MM.1S (cell line): Measurements from ENCODE around the gene ZBTB42.

Experiments
- DNase-seq: peaks from one replicate; pipeline ENCODE4 v3.0.0-alpha.2; 2015
- H2AFZ ChIP-seq: fragments of 300-600 bp; sonication (generic); 2 replicates; pipeline ENCODE4 v1.6.0; 2016; ENCODE audit warnings: antibody characterized with exemption, low read length
- H3F3A ChIP-seq: fragments of 300-600 bp; sonication (generic); 2 replicates; pipeline ENCODE4 v1.6.1; 2016; ENCODE audit warnings: mild to moderate bottlenecking, antibody characterized with exemption, low read length, moderate library complexity, mixed read lengths; ENCODE audit not compliant: insufficient read depth
- H3K27ac ChIP-seq: fragments of 300-600 bp; sonication (generic); 2 replicates; pipeline ENCODE4 v1.5.1; 2016; ENCODE audit warnings: mild to moderate bottlenecking, low read length
- H3K27me3 ChIP-seq: fragments of 300-600 bp; sonication (generic); replicated peaks from 2 replicates; pipeline ENCODE4 v1.6.0; 2016; ENCODE audit warnings: low read length; ENCODE audit not compliant: insufficient read depth
- H3K36me3 ChIP-seq: fragments of 300-600 bp; sonication (generic); replicated peaks from 2 replicates; pipeline ENCODE4 v1.6.1; 2016; ENCODE audit warnings: mild to moderate bottlenecking, low read length, mixed read lengths; ENCODE audit not compliant: insufficient read depth
- H3K4me1 ChIP-seq: fragments of 300-600 bp; sonication (generic); 2 replicates; pipeline ENCODE4 v1.6.1; 2016; ENCODE audit warnings: low read length, mixed read lengths
- H3K4me2 ChIP-seq: fragments of 300-600 bp; sonication (generic); 2 replicates; pipeline ENCODE4 v1.6.0; 2016; ENCODE audit warnings: low read depth, low read length
- H3K4me3 ChIP-seq: fragments of 300-600 bp; sonication (generic); 2 replicates; pipeline ENCODE4 v1.5.1; 2016; ENCODE audit warnings: low read length, mixed read lengths
- H3K79me2 ChIP-seq: fragments of 300-600 bp; sonication (generic); 2 replicates; pipeline ENCODE4 v1.6.1; 2016; ENCODE audit warnings: mixed run types, low read length, mixed read lengths
- H3K9ac ChIP-seq: fragments of 300-600 bp; sonication (generic); 2 replicates; pipeline ENCODE4 v1.6.1; 2016; ENCODE audit warnings: low read length, mixed read lengths
- H3K9me2 ChIP-seq: fragments of 300-600 bp; sonication (generic); replicated peaks from 2 replicates; pipeline ENCODE4 v1.6.1; 2016; ENCODE audit warnings: mild to moderate bottlenecking, low read length, mixed read lengths; ENCODE audit not compliant: insufficient read depth
- H3K9me3 ChIP-seq: fragments of 300-600 bp; sonication (generic); replicated peaks from 2 replicates; pipeline ENCODE4 v1.6.1; 2016; ENCODE audit warnings: mild to moderate bottlenecking, low read length, mixed read lengths; ENCODE audit not compliant: insufficient read depth
- H4K20me1 ChIP-seq: fragments of 300-600 bp; sonication (generic); 2 replicates; pipeline ENCODE4 v1.6.1; 2016; ENCODE audit warnings: mild to moderate bottlenecking, low read length, moderate library complexity, mixed read lengths; ENCODE audit not compliant: insufficient read depth
- EZH2 ChIP-seq: fragments of 300-600 bp; sonication (generic); optimal IDR thresholded peaks from 2 replicates; pipeline ENCODE3; 2017; ENCODE audit warnings: low read depth, mild to moderate bottlenecking, antibody characterized with exemption, low read length, mixed read lengths
- EZH2phosphoT487 ChIP-seq: fragments of 300-600 bp; sonication (generic); IDR thresholded peaks from 2 replicates; pipeline ENCODE4 v1.6.1; 2018; ENCODE audit warnings: antibody characterized with exemption, low read length
- TF ChIP-seq, protein P1 (sequence below): fragments of 300-600 bp; sonication (generic); IDR thresholded peaks from 2 replicates; pipeline ENCODE4 v1.5.1; 2016; ENCODE audit warnings: antibody characterized with exemption, low read length, mixed read lengths

ZBTB42 gene

DNA sequence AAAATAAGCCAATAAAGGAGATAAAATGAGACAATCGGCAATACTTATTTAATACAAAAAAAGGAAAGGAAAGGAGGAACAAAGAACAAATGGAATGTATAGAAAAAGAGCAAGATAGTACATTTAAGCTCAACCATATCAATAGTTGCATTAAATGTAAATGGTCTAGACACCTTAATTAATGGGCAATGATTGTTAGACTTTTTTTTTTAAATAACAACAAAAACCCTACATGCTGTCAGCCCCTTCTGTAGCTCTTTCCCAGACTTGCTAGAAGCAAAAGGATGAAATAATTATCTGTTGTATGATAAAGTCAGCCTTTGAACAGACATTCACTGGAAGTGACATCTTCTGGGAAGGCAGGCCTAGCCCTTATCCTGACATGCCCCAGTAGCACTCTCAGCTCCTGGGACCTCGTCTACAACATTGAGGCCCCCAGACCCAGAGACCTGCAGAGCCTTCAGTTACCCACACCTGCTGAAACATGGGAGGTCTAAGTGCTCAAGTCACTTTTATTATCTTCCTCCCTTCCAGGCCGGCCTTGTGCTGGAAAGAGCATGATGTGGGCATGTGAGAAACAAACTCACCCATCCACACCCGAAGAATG, 34.5 kb upstream of the ZBTB42 start:
- Histone ChIP-seq H3K36me3 (no peaks in the 10 kb centered on the region), H3K4me1 (no peaks in the 10 kb centered on the region), H3K9me3 (no peaks in the 10 kb centered on the region), H3K27ac (no peak overlapping the region), H3F3A (no peaks in the 10 kb centered on the region), H3K4me2 (no peak overlapping the region), H3K4me3 (no peak overlapping the region), H3K9me2 (no peaks in the 10 kb centered on the region), H3K27me3 (no peaks in the 10 kb centered on the region), H3K9ac (no peak overlapping the region), H3K79me2 (no peaks in the 10 kb centered on the region), H2AFZ (no peak overlapping the region), H4K20me1 (no peaks in the 10 kb centered on the region)
- DNase-seq: no peak
- TF ChIP-seq EZH2phosphoT487: no peak
- TF ChIP-seq EZH2: no peak
- TF ChIP-seq, protein P1, sequence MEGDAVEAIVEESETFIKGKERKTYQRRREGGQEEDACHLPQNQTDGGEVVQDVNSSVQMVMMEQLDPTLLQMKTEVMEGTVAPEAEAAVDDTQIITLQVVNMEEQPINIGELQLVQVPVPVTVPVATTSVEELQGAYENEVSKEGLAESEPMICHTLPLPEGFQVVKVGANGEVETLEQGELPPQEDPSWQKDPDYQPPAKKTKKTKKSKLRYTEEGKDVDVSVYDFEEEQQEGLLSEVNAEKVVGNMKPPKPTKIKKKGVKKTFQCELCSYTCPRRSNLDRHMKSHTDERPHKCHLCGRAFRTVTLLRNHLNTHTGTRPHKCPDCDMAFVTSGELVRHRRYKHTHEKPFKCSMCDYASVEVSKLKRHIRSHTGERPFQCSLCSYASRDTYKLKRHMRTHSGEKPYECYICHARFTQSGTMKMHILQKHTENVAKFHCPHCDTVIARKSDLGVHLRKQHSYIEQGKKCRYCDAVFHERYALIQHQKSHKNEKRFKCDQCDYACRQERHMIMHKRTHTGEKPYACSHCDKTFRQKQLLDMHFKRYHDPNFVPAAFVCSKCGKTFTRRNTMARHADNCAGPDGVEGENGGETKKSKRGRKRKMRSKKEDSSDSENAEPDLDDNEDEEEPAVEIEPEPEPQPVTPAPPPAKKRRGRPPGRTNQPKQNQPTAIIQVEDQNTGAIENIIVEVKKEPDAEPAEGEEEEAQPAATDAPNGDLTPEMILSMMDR: no peak

DNA sequence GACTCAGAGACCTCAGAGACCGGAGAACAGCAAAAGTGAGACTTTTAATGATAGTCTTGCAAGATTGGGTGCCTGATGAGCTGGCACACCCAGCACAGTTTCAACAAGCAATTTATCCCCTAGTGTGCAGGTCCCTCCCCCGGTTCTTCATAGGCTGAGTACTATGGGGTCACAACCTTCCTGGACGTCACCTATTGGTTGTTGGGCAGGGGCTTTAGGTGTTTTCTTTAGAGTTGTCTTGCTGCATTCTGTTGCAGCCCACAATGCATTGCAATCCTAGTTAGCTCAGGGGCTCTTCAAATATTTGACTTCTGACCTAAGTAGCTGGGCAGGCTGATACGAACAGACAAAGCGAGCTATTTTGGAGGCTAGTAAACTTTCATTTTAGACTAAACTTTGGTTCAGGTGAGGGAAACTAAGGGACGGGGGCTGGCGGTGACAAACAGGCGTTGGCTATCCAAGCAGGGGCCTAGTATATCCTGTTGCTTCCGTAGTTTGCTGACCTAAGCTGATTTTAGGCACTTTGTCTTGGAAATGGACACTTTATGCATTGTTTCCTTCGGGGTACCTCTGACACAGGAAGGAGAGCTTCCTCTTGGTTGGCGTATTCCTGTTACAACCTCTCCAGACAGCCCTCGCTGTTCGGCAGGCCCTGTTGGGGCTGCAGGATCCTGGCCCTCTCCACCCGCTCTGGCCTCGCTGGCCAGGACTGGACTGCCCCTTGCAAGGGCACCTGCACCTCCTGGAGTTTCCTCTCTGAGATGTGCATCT, 33.9 kb upstream of the ZBTB42 start:
- no peaks in the 10 kb centered on the region for H3K36me3 ChIP-seq
- TF ChIP-seq EZH2phosphoT487: no peak
- TF ChIP-seq, protein P1: no peak
- no peak for TF ChIP-seq EZH2

DNA sequence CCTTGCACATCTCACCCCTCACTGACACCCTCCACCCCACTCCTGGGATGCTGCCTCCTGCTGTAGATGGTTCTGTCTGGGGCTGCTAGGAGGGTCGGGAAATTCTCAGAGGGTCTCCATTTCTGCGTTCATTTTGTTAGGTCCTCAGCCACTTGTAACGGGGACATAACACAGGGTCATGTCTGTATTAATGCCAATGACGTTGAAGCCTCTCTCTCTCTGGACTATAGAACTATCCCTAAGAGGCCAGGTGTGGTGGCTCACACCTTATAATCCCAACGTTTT, 33.3 kb upstream of the ZBTB42 start:
- H3K9me2 ChIP-seq: no peaks in the 10 kb centered on the region
- H3K9ac ChIP-seq: no peak overlapping the region
- no peaks in the 10 kb centered on the region for H3K27me3 ChIP-seq
- no peak overlapping the region for H3K27ac ChIP-seq
- H2AFZ ChIP-seq: no peak overlapping the region
- TF ChIP-seq EZH2 (no peak), EZH2phosphoT487 (no peak)
- TF ChIP-seq, protein P1: no peak
- H3K4me2 ChIP-seq: no peak overlapping the region
- DNase-seq: no peak
- no peaks in the 10 kb centered on the region for H3K36me3 ChIP-seq
- no peak overlapping the region for H3K4me3 ChIP-seq
- H3K9me3 ChIP-seq: no peaks in the 10 kb centered on the region
- no peaks in the 10 kb centered on the region for H3K79me2 ChIP-seq
- no peaks in the 10 kb centered on the region for H3F3A ChIP-seq
- no peaks in the 10 kb centered on the region for H3K4me1 ChIP-seq
- no peaks in the 10 kb centered on the region for H4K20me1 ChIP-seq

More for the DNA sequence above, 33.9 kb upstream of the ZBTB42 start:
- Histone ChIP-seq H3K79me2 (no peaks in the 10 kb centered on the region), H3K9me3 (no peaks in the 10 kb centered on the region), H3K9me2 (no peaks in the 10 kb centered on the region), H2AFZ (no peak overlapping the region), H3F3A (no peaks in the 10 kb centered on the region), H3K4me3 (no peak overlapping the region), H3K27ac (no peak overlapping the region), H3K4me2 (no peak overlapping the region), H3K27me3 (no peaks in the 10 kb centered on the region), H4K20me1 (no peaks in the 10 kb centered on the region), H3K4me1 (no peaks in the 10 kb centered on the region), H3K9ac (no peak overlapping the region)
- no peak for DNase-seq
